ENCODE measurements around the gene FRS3. TPM values are rescaled to one million over a fixed set of nuclear protein-coding genes. Genes with fewer than 3 reads are reported as not detected.

FRS3 gene
- total RNA-seq, 6 donors from 2014 or later: 4.1 to 26.2 (median 6.8) TPM

DNA sequence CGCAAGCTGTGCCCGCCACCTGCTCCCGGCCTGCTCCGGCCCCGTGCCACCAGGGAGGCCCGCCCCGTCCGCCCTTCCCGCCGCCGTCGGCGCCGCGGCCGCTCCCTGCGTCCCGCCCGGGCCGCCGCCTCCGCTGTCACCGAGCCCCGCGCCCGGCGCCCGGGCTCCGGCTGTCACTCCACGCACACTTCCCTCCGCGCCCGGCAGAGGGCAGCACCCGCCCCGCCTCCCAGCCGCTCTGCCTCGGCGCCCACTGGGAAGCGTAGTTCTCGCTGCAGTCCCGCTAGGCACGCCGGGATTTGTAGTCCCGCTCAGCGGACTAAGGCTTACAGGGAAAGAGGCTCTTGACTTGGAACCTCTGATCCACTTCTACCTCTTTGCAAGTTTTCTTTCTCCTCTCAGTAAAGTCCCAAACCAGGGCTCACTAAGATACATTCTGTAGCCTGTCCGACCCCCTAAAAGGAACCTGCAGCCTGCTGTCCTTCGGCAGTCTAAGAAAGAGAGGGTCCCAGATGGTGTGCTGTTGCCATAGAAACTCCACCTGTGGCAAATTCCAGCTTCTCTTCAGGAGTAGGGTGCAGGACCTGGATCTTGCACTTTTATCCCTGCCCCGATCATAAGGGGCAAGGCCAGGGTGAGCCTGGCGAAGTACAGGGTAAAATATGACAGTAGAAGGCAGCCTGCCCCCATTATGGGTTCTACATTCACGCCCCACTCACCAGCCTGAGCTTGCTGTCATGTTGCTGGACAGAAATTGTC is 44.1 kb downstream of the FRS3 start, which contains the start of gene TFEB:
Gene TFEB (minus strand): TSS at position 182 of the 759 bp plus-strand sequence. CDS start 44,395 bp downstream, outside the sequence.
- TF ChIP-seq POLR2AphosphoS5 (IDR thresholded peaks at IDR 0.05): peak; percentile 75 to 80
- peak; percentile 98 to 100 (median 99) for TF ChIP-seq CTCF (IDR thresholded peaks at IDR 0.05)
- peak in 2 of 4 donors; percentile 12 to 61 for TF ChIP-seq POLR2A (IDR thresholded peaks at IDR 0.05)
- TF ChIP-seq EP300 (IDR thresholded peaks at IDR 0.05): no peak
- peak; percentile 91 to 94 for ATAC-seq (ENCODE audit: low FRiP score in 2 of 2)

DNA sequence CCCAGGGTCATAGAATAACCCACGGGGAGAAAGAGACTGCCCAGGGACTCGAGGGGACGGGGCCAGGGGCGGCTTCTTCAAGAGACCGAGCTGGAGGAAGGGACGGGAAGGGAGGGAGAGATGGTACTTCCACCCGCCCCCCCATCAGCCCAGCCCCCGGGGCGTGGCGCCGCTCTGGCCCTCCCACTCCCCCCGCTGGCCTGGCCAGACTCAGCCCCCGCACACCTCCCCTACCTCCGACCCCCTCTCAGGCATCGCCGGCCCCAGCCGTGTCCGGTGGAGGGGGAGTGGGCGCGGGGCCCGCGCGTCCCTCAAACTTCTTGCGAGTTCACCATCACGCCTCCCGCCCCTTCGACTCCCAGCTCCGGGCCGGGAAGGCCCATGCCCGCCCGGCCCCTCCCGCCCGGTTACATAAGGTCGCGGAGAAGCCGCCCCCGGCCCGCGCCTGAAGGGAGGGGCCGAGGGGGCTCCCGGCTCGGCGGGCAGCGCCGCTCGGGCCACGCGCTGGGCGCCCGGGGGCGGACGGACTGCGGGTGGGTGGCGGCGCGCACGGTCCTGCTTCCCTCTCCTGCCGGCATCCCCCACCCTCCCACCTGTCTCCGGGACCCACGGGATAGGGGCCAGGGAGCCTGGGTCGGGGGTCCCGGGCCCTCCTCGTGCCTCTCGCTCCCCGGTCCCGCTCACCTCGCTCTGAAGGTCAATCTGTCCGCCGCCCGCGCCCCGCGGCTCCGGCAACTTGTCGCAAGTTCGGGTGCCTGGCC is 44.9 kb downstream of the FRS3 start:
- no peaks in the 10 kb centered on the region for H3K9me3 ChIP-seq
- H3K27me3 ChIP-seq: no peaks in the 10 kb centered on the region
- H3K4me3 ChIP-seq: peak overlapping the region; percentile 76 to 98 (median 93)
- DNase-seq (peak; percentile 92 to 96), ATAC-seq (ENCODE audit: low FRiP score in 2 of 2) (peak; percentile 73 to 89)
- no peak for TF ChIP-seq EP300 (IDR thresholded peaks at IDR 0.05)
- TF ChIP-seq CTCF (IDR thresholded peaks at IDR 0.05): no peak
- TF ChIP-seq POLR2AphosphoS5 (IDR thresholded peaks at IDR 0.05): no peak
- peak in 2 of 4 donors; percentile 22 to 40 for TF ChIP-seq POLR2A (IDR thresholded peaks at IDR 0.05)
- WGBS, 2 donors: 0 to 5% methylated on average over 1 to 19 of the region's 76 CpGs
- H3K4me1 ChIP-seq: peaks cover 29 to 45% (median 37%) of the 10 kb centered on the region in 4 donors
- H3K27ac ChIP-seq: peak overlapping the region; percentile 94 to 99 (median 96)
- peaks cover 0 to 2% (median 0%) of the 10 kb centered on the region in 4 donors for H3K36me3 ChIP-seq

More for the DNA sequence above, 44.1 kb downstream of the FRS3 start, which contains the start of gene TFEB:
- Histone ChIP-seq H3K27me3 (no peaks in the 10 kb centered on the region), H3K36me3 (peaks cover 0 to 2% (median 0%) of the 10 kb centered on the region in 4 donors), H3K4me1 (peaks cover 23 to 39% (median 31%) of the 10 kb centered on the region in 4 donors), H3K9me3 (no peaks in the 10 kb centered on the region), H3K27ac (peak within 1 kb of the TSS; percentile 94 to 99 (median 96)), H3K4me3 (peak within 1 kb of the TSS; percentile 76 to 98 (median 93))
- DNase-seq: peak; percentile 98 to 99
- 7 to 32% methylated on average over 12 to 41 of the region's 50 CpGs for WGBS, 2 donors

DNA sequence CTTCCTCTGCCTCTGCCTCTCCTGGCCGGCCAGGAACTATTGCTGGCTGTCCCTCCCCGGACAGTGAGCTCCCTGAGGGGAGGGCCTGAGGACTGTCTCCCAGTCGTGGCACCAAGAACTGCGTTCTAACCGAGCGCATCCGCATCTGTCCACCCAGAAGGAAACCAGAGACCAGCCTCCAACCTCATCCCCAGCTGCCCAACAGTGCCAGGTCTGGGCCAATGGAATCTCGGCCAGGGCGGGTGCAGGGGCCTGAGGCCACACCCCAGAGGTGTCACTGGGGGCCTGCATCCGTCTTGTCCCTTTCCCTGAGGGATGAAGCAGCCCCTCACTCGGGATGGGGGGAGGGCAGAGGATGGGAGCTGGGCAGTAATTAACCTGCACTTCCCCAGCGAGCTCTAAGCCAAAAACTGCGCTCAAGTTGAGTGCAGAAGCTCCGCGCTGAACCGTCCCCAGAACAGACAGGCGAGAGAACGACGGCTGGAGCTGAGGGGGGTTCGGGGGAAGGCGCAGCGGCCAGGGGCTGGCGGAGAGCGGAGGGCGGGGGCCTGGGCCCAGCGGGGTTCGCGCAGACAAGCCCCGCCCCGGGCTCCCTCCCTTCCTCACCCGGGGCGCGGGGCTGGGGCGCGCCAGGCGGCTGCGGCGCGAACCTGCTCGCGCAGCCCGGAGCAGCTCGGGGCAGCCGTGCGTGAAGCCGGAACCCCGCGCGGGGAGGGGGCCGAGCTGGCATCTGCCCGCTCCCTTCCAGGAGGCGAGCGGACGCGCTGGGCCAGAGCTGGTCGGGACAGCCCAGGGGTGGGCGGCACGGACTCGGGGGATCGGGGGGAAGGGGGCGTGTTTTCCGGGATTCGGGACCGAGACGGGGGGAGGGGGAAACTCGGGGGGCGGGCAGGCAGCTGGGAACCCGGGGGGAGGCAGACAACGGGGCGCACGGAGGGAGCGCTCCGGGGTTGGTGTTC is 45.7 kb downstream of the FRS3 start:
- peak overlapping the region; percentile 94 to 99 (median 96) for H3K27ac ChIP-seq
- H3K4me1 ChIP-seq: peaks cover 29 to 50% (median 40%) of the 10 kb centered on the region in 4 donors
- H3K36me3 ChIP-seq: peaks cover 0 to 2% (median 0%) of the 10 kb centered on the region in 4 donors
- peak; percentile 80 to 95 for DNase-seq
- ATAC-seq (ENCODE audit: low FRiP score in 2 of 2): peak; percentile 83 to 84
- H3K9me3 ChIP-seq: no peaks in the 10 kb centered on the region
- WGBS, 2 donors: 0 to 2% methylated on average over 3 to 68 of the region's 73 CpGs
- TF ChIP-seq POLR2A (IDR thresholded peaks at IDR 0.05) (peak in 3 of 4 donors; percentile 12 to 82 (median 18)), EP300 (IDR thresholded peaks at IDR 0.05) (no peak), CTCF (IDR thresholded peaks at IDR 0.05) (peak in 1 of 6 experiments; percentile 15), POLR2AphosphoS5 (IDR thresholded peaks at IDR 0.05) (peak; percentile 7 to 56)
- H3K4me3 ChIP-seq: peak overlapping the region; percentile 76 to 98 (median 93)
- no peaks in the 10 kb centered on the region for H3K27me3 ChIP-seq

- WGBS, 2 donors: 66 to 71% methylated on average over 9 to 11 of the region's 11 CpGs
- DNase-seq: peak in 1 of 2 donors; percentile 79
- Histone ChIP-seq H3K27me3 (no peaks in the 10 kb centered on the region), H3K4me3 (peak overlapping the region in 3 of 4 donors; percentile 89 to 98 (median 97)), H3K9me3 (no peaks in the 10 kb centered on the region), H3K27ac (peak overlapping the region; percentile 94 to 99 (median 96)), H3K36me3 (peaks cover 0 to 2% (median 0%) of the 10 kb centered on the region in 4 donors), H3K4me1 (peaks cover 35 to 56% (median 46%) of the 10 kb centered on the region in 4 donors)
- no peak for ATAC-seq (ENCODE audit: low FRiP score in 2 of 2)
- TF ChIP-seq POLR2A (IDR thresholded peaks at IDR 0.05) (no peak), EP300 (IDR thresholded peaks at IDR 0.05) (no peak), POLR2AphosphoS5 (IDR thresholded peaks at IDR 0.05) (no peak), CTCF (IDR thresholded peaks at IDR 0.05) (no peak)
These were observed 46.4 kb downstream of the FRS3 start for GRCh38 chr6:41733360-41733706.
